HEK293 (cell line): ENCODE data around the gene KRTAP9-9.
A peak's percentile ranks its signal among the peaks of the same experiment; 100 is the strongest.
"Not testable (repeated sequence)": the region's sequence is repeated elsewhere in the genome, so short reads cannot be mapped to it uniquely, and the experiment has no call there.

ENCODE experiments used
- CTCF ChIA-PET: fragments of 350-600 bp; formaldehyde crosslinking; extraction: SDS; loops from one replicate; lab custom pipeline; 2021; ENCODE audit warnings: antibody characterized with exemption; lab: Yijun Ruan, JAX
- POLR2A ChIA-PET: fragments of 300-600 bp; formaldehyde crosslinking; extraction: SDS; loops from one replicate; lab custom pipeline; 2020; ENCODE audit warnings: antibody characterized with exemption, inconsistent platforms; lab: Yijun Ruan, JAX
- H3K27ac ChIP-seq: fragments of 200-500 bp; sonication (Bioruptor generic); 2 replicates; pipeline ENCODE4 v1.5.1; 2014; ENCODE audit warnings: low read depth, low read length, control low read depth, inconsistent platforms; ENCODE audit errors: extremely low read depth
- H3K36me3 ChIP-seq, 2 experiments: fragments of 200-500 bp in 1 of 2; sonication (Bioruptor generic) in 1 of 2; 1 replicate in 1 of 2; 2 replicates in 1 of 2; pipeline ENCODE4 v1.5.1; 2014 to 2017; ENCODE audit warnings: inconsistent platforms in 2 of 2, low read length in 2 of 2; ENCODE audit not compliant: control insufficient read depth in 2 of 2, insufficient read depth in 1 of 2
- H3K4me1 ChIP-seq: fragments of 200-500 bp; sonication (Bioruptor generic); 2 replicates; pipeline ENCODE4 v1.5.1; 2014; ENCODE audit warnings: mild to moderate bottlenecking, low read length, inconsistent platforms; ENCODE audit not compliant: control insufficient read depth, insufficient read depth
- H3K4me3 ChIP-seq: 2 replicates; pipeline ENCODE4 v1.5.1; 2011; ENCODE audit warnings: low read depth, mild to moderate bottlenecking, control low read depth, low read length, moderate library complexity
- H3K9me3 ChIP-seq: fragments of 200-500 bp; sonication (Bioruptor generic); 2 replicates; pipeline ENCODE4 v1.5.1; 2014; ENCODE audit warnings: low read depth, low read length, inconsistent platforms; ENCODE audit not compliant: control insufficient read depth, insufficient read depth
- GLI4 ChIP-seq: fragments of 450-650 bp; formaldehyde crosslinking; IDR thresholded peaks from 2 replicates; pipeline ENCODE4 v1.5.1; 2016; ENCODE audit warnings: missing biosample characterization, missing genetic modification characterization
- MZF1 ChIP-seq: fragments of 450-650 bp; formaldehyde crosslinking; IDR thresholded peaks from 2 replicates; pipeline ENCODE4 v1.5.1; 2017; ENCODE audit warnings: missing biosample characterization, missing genetic modification characterization, borderline replicate concordance
- SCRT1 ChIP-seq: fragments of 450-650 bp; formaldehyde crosslinking; IDR thresholded peaks from 2 replicates; pipeline ENCODE4 v1.5.1; 2016; ENCODE audit warnings: missing biosample characterization, missing genetic modification characterization, borderline replicate concordance
- SCRT2 ChIP-seq: fragments of 450-650 bp; formaldehyde crosslinking; IDR thresholded peaks from 2 replicates; pipeline ENCODE4 v1.5.1; 2016; ENCODE audit warnings: missing biosample characterization, missing genetic modification characterization
- ZFP37 ChIP-seq: fragments of 450-650 bp; formaldehyde crosslinking; IDR thresholded peaks from 2 replicates; pipeline ENCODE4 v1.5.1; 2016; ENCODE audit warnings: missing biosample characterization, missing genetic modification characterization
- ZFP69B ChIP-seq: fragments of 450-650 bp; formaldehyde crosslinking; IDR thresholded peaks from 2 replicates; pipeline ENCODE4 v1.5.1; 2016; ENCODE audit warnings: missing biosample characterization, missing genetic modification characterization
- ZIC2 ChIP-seq: fragments of 450-650 bp; formaldehyde crosslinking; IDR thresholded peaks from 2 replicates; pipeline ENCODE4 v1.5.1; 2016; ENCODE audit warnings: missing biosample characterization, missing genetic modification characterization
- ZNF140 ChIP-seq: fragments of 450-650 bp; formaldehyde crosslinking; IDR thresholded peaks from 2 replicates; pipeline ENCODE4 v1.5.1; 2016; ENCODE audit warnings: missing biosample characterization, missing genetic modification characterization
- ZNF274 ChIP-seq, 2 experiments: fragments of 200-500 bp in 1 of 2; fragments of 450-650 bp in 1 of 2; sonication (Bioruptor generic) in 1 of 2; formaldehyde crosslinking in 1 of 2; IDR thresholded peaks; 2 replicates each; pipeline versions ENCODE4 v1.5.1 to v1.6.1; 2014 to 2016; ENCODE audit warnings: borderline replicate concordance in 1 of 2, inconsistent platforms in 1 of 2, low read length in 1 of 2, missing biosample characterization in 1 of 2, missing genetic modification characterization in 1 of 2
- ZNF37A ChIP-seq: fragments of 450-650 bp; IDR thresholded peaks from 2 replicates; pipeline ENCODE4 v1.5.1; 2018; ENCODE audit warnings: missing biosample characterization, missing genetic modification characterization
- ZNF529 ChIP-seq: fragments of 450-650 bp; formaldehyde crosslinking; IDR thresholded peaks from 2 replicates; pipeline ENCODE4 v1.5.1; 2017; ENCODE audit warnings: missing genetic modification characterization, missing biosample characterization; ENCODE audit not compliant: insufficient replicate concordance
- ZNF549 ChIP-seq: fragments of 450-650 bp; IDR thresholded peaks from 2 replicates; pipeline ENCODE4 v1.5.1; 2018; ENCODE audit warnings: missing biosample characterization, missing genetic modification characterization, mild to moderate bottlenecking, inconsistent platforms, moderate library complexity
- ZNF626 ChIP-seq: fragments of 450-650 bp; sonication (Bioruptor Pico); formaldehyde crosslinking; IDR thresholded peaks from 2 replicates; pipeline ENCODE4 v1.5.1; 2018; ENCODE audit warnings: missing biosample characterization, missing genetic modification characterization, inconsistent platforms
- ZNF677 ChIP-seq: fragments of 450-650 bp; IDR thresholded peaks from 2 replicates; pipeline ENCODE4 v1.5.0; 2018; ENCODE audit warnings: missing biosample characterization, mild to moderate bottlenecking, missing genetic modification characterization, moderate library complexity
- ZNF777 ChIP-seq: fragments of 450-650 bp; formaldehyde crosslinking; IDR thresholded peaks from 2 replicates; pipeline ENCODE4 v1.5.1; 2017; ENCODE audit warnings: missing biosample characterization, missing genetic modification characterization, borderline replicate concordance
- ZNF792 ChIP-seq: fragments of 450-650 bp; formaldehyde crosslinking; IDR thresholded peaks from 2 replicates; pipeline ENCODE4 v1.5.1; 2016; ENCODE audit warnings: missing biosample characterization, missing genetic modification characterization
- TF ChIP-seq, protein P1 (sequence below): fragments of 450-650 bp; formaldehyde crosslinking; conservative IDR thresholded peaks from 2 replicates; pipeline ENCODE4 v1.5.1; 2016; ENCODE audit warnings: low read depth, missing biosample characterization, missing genetic modification characterization

Gene KRTAP9-9

DNA sequence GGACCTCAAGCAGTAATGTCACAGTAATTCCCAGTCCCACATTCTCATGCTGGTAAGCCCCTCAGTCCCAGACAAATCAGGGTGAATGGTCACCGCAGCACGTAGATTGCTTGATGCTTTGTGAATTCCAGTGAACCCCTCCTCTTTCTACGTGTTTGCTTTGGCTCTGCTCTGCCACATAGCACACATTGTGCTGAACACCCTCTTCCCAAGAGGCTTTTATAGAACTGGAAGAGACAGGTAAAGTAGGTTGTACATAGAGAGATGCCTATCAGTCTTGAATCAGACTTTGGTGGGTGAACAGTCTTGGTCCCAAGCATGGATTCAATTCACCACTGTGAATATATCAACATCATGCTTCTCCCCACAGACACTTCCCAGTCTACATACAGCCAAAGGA lies 9.4 kb downstream of the KRTAP9-9 start (continued):
- TF ChIP-seq ZNF626 (no peak), GLI4 (tag by site-specific recombination) (no peak)

DNA sequence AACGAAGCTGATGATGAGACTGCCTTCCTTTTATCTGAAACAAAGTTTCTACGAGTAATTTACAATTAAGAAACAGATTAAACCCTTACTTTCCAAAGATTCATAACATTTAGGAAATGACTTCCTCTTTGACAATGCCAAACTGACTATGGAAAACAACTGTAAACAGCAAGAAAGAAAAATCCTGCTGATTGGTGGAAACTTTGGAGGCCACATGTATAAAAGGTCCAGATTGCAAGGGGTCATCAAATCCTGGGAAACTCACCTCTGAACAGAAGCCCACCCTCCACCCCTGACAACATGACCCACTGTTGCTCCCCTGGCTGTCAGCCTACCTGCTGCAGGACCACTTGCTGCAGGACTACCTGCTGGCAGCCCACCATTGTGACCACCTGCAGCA lies 9.9 kb downstream of the KRTAP9-9 start, which contains the start of gene KRTAP9-6:
TSS of gene KRTAP9-6 (plus strand) at position 301 of the 400 bp plus-strand sequence. CDS start at position 301, 0 bp downstream.
- POLR2A ChIA-PET = no interaction called here
- no peak for TF ChIP-seq ZNF37A (tag by site-specific recombination)
- TF ChIP-seq, all 188 proteins: peak for 0
- H3K36me3 ChIP-seq = no peaks in the 10 kb centered on the region
- H3K4me1 ChIP-seq = no peaks in the 10 kb centered on the region
- CTCF ChIA-PET = no interaction called here
- H3K9me3 ChIP-seq = no peaks in the 10 kb centered on the region
- no peak within 1 kb of the TSS for H3K27ac ChIP-seq
- no peak within 1 kb of the TSS for H3K4me3 ChIP-seq

DNA sequence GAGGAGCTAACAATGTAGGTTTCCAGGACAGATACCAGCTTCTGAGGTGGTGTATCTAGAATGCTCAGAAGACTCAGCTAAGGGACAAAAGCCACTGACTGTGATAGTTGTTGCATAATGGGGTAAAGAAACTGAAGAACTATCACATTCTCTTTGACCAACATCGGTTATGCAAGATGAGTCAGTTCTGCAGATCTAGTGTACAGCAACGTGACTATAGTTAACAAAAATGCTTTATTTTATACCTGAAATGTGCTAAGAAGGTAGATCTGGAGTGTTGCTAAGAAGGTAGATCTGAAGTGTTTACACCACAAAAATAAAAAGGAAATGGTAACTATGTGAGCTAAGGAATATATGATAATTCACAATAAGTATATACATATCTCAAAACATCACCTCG lies 12.5 kb downstream of the KRTAP9-9 start:
- H3K4me1 ChIP-seq = no peaks in the 10 kb centered on the region
- H3K36me3 ChIP-seq = no peaks in the 10 kb centered on the region
- no peak overlapping the region for H3K4me3 ChIP-seq
- POLR2A ChIA-PET = no interaction called here
- no peak overlapping the region for H3K27ac ChIP-seq
- CTCF ChIA-PET = interaction anchor here (0.6 to 0.8 kb wide), 2 partner anchors 9 to 305 kb away, joined by 3 read pairs; no protein-coding TSS in a partner anchor
- TF ChIP-seq ZNF529 (no peak), ZNF792 (tag by site-specific recombination) (no peak), ZFP37 (no peak), ZFP69B (tag by site-specific recombination) (no peak), ZNF549 (tag by site-specific recombination) (no peak), MZF1 (tag by site-specific recombination) (no peak), ZNF677 (tag by site-specific recombination) (no peak), ZNF140 (tag by site-specific recombination) (no peak), ZNF274 (IDR thresholded peaks at IDR 0.05; ENCODE audit: low read length) (no peak), ZNF274 (tag by site-specific recombination; IDR thresholded peaks at IDR 0.05; ENCODE audit: borderline replicate concordance) (no peak), ZNF777 (tag by site-specific recombination) (no peak)
- TF ChIP-seq, protein P1, sequence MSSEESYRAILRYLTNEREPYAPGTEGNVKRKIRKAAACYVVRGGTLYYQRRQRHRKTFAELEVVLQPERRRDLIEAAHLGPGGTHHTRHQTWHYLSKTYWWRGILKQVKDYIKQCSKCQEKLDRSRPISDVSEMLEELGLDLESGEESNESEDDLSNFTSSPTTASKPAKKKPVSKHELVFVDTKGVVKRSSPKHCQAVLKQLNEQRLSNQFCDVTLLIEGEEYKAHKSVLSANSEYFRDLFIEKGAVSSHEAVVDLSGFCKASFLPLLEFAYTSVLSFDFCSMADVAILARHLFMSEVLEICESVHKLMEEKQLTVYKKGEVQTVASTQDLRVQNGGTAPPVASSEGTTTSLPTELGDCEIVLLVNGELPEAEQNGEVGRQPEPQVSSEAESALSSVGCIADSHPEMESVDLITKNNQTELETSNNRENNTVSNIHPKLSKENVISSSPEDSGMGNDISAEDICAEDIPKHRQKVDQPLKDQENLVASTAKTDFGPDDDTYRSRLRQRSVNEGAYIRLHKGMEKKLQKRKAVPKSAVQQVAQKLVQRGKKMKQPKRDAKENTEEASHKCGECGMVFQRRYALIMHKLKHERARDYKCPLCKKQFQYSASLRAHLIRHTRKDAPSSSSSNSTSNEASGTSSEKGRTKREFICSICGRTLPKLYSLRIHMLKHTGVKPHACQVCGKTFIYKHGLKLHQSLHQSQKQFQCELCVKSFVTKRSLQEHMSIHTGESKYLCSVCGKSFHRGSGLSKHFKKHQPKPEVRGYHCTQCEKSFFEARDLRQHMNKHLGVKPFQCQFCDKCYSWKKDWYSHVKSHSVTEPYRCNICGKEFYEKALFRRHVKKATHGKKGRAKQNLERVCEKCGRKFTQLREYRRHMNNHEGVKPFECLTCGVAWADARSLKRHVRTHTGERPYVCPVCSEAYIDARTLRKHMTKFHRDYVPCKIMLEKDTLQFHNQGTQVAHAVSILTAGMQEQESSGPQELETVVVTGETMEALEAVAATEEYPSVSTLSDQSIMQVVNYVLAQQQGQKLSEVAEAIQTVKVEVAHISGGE = no peak
- H3K9me3 ChIP-seq = no peaks in the 10 kb centered on the region

DNA sequence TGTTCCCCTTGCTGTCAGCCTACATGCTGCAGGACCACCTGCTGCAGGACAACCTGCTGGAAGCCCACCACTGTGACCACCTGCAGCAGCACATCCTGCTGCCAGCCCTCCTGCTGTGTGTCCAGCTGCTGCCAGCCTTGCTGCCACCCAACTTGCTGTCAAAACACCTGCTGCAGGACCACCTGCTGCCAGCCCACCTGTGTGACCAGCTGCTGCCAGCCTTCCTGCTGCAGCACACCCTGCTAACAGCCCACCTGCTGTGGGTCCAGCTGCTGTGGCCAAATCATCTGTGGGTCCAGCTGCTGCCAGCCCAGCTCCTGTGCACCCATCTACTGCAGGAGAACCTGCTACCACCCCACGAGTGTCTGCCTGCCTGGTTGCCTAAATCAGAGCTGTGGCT lies 16.1 kb downstream of the KRTAP9-9 start:
- POLR2A ChIA-PET, H3K27ac ChIP-seq, CTCF ChIA-PET, H3K4me1 ChIP-seq, H3K36me3 ChIP-seq, H3K9me3 ChIP-seq, H3K4me3 ChIP-seq: not testable (repeated sequence)
- TF ChIP-seq SCRT2 (tag by site-specific recombination) = peak; percentile 51
- TF ChIP-seq SCRT1 (tag by site-specific recombination) = peak; percentile 76; the same call in 1 of the 2 replicates
- TF ChIP-seq ZIC2 (tag by site-specific recombination) = peak; percentile 68
